22Rv1 (cell line): Measurements from ENCODE around the gene GINM1.

Experiments
- CTCF ChIP-seq: fragments of 450-650 bp; IDR thresholded peaks from 2 replicates; pipeline ENCODE4 v1.5.1; 2017; ENCODE audit warnings: mild to moderate bottlenecking
- ZFX ChIP-seq: fragments of 450-650 bp; IDR thresholded peaks from 2 replicates; pipeline ENCODE4 v1.6.1; 2017; ENCODE audit warnings: antibody characterized with exemption, borderline replicate concordance

- TF ChIP-seq CTCF, result peak; percentile 90
- no peak for TF ChIP-seq ZFX
Observed at GRCh38 chr6:149545754-149546471, 20.3 kb upstream of the GINM1 start, which contains the start of gene PPIL4.
